Measurements from ENCODE around the gene PUS7.

DNA sequence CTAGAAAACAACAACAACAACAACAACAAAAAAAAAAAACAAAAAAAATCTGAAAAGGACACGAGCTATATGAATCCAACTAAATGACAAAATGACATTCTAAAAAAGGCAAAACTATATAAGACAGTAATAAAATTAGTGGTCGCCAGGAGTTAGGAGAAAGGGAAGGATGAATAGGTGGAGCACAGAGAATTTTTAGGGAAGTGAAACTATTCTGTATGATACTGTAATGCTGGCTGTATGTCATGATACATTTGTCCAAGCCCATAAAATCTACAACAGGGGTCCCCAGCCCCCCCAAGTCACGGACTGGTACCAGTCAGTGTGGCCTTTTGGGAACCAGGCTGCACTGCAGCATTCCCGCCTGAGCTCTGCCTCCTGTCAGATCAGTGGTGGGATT, 2.8 kb upstream of the PUS7 start:
- TF ChIP-seq POLR2A (IDR thresholded peaks at IDR 0.05; ENCODE audit: low read depth, low read length) (no peak), POLR2AphosphoS5 (IDR thresholded peaks at IDR 0.05; ENCODE audit: low read depth, low read length) (no peak), TAF1 (IDR thresholded peaks at IDR 0.05; ENCODE audit: borderline replicate concordance, low read depth, low read length) (no peak)

Measured in GM12892 (cell line).